ENCODE data around the gene NANOS1. TPM values are rescaled to one million over a fixed set of nuclear protein-coding genes. Genes with fewer than 3 reads are reported as not detected.

Gene NANOS1, protein sequence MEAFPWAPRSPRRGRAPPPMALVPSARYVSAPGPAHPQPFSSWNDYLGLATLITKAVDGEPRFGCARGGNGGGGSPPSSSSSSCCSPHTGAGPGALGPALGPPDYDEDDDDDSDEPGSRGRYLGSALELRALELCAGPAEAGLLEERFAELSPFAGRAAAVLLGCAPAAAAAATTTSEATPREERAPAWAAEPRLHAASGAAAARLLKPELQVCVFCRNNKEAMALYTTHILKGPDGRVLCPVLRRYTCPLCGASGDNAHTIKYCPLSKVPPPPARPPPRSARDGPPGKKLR
- 0.39 and 0.57 TPM in 2 replicates for total RNA-seq (2014; rRNA removed; shearing (Covaris generic))
- polyA plus RNA-seq (2015; cell fraction: cytosol; rRNA removed) = 0.55 and 0.95 TPM in 2 replicates
- 0.29 and 0.51 TPM in 2 replicates for polyA plus RNA-seq (2015; cell fraction: nucleus; rRNA removed)

DNA sequence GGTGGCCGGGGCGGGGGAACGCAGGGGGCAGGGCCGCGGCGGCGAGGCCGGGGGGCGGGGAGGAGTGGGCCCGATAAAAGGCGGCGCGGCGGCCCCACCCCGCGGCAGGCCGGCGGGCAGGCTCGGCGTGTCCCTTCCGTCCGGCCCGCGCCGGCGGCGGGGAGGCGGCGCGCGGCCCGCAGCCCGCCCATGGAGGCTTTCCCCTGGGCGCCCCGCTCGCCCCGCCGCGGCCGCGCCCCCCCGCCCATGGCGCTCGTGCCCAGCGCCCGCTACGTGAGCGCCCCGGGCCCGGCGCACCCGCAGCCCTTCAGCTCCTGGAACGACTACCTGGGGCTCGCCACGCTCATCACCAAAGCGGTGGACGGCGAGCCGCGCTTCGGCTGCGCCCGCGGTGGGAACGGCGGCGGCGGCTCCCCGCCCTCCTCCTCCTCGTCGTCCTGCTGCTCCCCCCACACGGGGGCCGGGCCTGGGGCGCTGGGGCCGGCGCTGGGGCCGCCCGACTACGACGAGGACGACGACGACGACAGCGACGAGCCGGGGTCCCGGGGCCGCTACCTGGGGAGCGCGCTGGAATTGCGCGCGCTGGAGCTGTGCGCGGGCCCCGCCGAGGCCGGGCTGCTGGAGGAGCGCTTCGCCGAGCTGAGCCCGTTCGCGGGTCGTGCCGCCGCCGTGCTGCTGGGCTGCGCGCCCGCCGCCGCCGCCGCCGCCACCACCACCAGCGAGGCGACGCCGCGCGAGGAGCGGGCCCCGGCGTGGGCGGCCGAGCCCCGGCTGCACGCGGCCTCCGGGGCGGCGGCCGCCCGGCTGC is at the start of gene NANOS1:
Gene NANOS1, plus strand, starts transcription at position 102 of the 808 bp plus-strand sequence. Its CDS starts 88 bp downstream, at position 190.
- no peak for DNase-seq (ENCODE audit: low read depth)

DNA sequence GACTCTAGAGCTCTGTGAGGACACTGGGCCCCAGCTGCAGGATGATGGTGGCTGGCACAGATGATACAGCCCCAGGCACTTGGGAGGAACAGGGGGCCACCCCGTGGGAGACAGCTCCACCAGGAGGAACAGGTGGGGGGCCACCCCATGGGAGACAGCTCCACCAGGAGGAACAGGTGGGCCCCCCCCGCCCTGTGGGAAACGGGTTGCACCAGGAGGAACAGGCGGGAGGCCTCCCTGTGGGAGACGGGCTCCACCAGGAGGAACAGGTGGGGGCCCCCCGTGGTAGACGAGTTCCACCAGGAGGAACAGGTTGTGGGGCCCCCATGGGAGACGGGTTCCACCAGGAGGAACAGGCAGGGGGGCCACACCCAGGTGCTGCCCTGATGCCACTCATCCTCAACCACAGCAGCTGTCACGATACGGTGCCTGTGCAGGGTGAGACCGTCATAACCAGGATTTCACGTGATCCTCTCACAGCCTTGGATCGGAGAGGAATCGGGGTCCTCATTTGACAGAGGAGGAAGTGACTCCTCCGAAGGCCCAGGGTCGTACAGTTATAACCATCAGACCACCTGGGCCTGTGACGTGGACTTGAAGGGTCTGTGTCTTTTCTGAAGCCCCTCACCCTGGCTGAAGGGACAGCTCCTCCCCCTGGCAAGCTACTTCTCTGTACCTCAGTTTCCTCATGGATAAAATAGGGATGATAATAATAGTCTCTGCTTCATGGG is 49.2 kb upstream of the NANOS1 start:
- no peak for DNase-seq (ENCODE audit: low read depth)

DNA sequence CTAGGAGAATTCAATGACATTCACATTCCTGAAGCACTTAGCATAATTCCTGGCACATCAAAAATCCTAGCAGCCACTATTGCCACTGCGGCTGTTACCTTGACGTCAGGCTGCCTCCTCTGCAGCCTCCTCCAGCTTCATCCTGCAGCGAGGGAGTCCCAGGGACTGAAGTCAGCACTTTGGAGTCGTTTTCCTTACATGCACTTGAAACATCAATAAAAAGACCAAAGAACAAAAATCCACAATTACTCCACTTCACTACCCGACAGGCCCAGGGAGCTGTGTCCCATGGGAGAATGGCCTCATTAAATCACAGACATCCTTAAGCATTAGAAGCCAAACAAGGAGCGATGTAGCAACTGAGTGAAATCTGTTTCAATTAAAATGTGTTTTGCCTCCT is 48.6 kb upstream of the NANOS1 start:
- no peak for DNase-seq (ENCODE audit: low read depth)

DNA sequence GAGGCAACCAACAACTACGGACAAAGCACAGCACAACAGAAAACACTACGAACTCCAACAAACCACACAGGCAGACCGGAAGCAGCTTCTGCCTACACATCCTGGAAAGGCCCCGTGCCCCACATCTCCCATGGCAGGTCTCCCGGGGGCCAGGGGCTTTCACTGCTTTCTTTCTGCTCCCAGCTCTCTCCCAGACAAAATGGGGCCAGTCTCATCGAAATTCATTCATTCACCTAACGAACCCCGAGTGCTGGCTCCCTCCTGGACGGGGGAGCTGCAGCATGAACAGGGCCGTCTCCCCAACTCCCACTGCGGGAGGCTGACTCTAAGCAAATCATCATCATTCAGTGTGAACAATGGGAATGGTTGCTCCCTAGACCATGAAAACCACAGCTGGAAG is 47.6 kb upstream of the NANOS1 start:
- no peak for DNase-seq (ENCODE audit: low read depth)

DNA sequence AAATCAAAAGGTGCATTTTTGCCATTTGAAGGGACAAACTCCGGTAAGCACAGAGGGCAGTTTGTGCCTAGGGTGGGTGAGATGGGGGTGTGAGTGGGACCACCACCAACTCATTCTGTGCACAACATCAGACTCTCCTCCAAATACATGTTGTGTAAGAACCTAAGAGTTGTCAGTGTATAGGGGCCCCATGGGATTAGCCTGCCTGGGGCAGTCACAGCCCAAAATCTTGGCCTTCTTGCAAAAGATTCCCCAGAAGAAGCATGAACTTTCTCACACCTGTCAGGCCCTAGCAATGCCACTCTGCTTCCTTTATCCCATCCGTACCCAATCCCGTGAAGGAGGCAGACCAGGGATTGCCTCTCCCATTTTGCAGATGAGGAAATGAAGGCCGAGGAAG is 47.1 kb upstream of the NANOS1 start:
- DNase-seq (ENCODE audit: low read depth) = no peak

DNA sequence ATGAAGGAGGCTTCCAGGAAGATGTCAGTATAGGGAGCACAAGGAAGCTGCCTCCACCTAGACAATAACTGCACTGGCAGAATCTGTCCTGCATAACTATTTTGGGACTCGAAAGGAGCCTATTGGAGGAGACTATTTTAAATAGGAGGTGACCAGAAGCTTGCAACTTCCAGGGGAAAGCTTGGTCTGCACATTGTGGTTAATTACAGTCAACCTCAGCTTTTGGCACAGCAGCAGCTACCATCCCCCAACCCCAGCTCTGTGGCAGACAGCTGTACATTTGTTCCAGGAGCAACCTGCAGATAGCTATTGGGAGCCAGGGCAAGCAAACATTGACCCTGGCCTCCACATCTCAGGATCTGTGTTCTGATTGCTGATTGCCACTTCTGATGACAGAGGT is 46.3 kb upstream of the NANOS1 start:
- DNase-seq (ENCODE audit: low read depth) = peak; percentile 27

DNA sequence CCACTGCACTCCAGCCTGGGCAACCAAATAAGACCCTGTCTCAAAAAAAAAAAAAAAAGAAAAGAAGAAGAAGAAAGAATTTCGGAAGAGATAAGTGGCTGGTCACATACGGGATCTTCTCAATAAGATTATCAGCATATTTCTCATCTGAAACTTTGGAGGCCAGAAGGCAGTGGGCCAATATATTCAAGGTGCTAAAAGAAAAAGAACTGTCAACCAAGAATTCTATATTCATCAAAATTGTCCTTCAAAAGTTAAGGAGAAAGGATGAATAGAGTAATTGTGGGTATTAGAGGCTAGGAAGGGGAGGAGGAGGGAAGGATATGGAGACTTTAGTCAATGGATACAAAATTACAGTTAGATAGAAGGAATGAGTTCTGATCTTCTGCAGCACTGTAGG is 43.9 kb upstream of the NANOS1 start:
- DNase-seq (ENCODE audit: low read depth) = no peak

DNA sequence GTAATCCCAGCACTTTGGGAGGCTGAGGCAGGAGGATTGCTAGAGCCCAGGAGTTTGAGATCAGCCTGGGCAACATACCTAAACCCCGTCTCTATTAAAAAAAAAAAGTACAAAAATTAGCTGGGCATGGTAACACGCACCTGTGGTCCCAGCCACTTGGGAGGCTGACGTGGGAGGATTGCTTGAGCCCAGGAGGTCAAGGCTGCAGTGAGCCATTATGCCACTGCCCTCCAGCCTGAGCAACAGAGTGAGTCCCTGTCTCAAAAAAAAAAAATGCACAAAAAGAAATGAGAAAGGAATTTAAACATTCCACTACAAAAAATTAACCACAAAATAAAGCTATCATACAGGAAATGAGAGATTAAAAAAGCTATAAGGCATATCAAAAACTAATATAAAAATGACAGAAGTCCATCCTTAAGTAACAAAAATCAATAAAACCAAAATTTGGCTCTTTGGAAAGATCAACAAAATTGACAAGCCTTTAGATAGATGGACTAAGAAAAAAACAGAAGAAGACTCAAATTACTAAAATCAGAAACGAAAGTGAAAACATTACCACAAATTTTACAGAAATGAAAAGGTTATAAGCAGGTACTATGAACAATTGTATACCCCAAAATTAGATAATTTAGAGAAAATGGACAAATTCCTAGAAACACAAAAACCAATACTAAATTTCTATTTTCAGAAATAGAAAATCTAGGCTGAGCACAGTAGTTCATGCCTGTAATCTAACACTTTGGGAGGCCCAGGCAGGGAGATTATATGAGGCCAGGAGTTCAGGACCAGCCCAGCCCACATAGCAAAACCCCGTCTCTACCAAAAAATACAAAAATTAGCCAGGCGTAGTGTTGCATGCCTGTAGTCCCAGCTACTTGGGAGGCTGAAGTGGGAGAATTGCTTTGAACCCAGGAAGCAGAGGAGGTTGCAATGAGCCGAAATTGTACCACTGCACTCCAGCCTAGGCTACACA is 42.4 kb upstream of the NANOS1 start:
- DNase-seq (ENCODE audit: low read depth) = no peak

DNA sequence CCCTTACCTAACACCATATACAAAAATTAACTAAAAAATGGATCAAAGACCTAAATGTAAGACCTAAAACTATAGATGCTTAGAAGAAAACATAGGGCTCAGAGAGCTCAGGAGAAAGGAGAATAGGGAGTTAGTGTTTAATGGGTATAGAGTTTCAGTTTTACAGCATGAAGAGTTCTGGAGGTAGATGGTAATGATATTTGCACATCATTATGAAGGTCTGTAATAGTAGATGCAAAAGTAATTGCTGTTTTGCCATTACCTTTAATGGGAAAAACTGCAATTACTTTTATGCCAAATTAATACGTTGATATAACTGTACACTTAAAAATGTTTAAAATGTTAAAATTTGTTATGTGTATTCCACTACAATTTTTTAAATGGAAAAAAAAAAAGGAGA is 39.2 kb upstream of the NANOS1 start:
- no peak for DNase-seq (ENCODE audit: low read depth)

DNA sequence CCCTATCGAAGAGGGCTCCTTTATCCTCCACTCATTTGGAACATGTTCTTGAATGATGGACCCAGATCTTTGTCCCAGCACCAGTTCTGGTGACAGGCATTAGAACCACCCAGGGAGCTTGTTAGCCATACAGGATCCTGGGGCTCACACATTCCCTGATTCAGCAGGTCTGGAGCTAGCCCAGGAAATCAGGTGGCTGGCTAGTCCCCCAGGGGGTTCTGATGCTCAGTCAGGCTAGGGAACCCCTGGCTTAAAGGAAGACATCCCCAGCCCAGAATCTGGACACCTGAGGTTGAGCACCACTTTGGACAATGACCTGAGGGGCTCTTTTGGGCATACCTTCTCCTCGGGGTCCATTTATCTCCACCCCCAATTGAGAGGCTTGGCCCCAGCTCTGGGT is 37.0 kb upstream of the NANOS1 start:
- no peak for DNase-seq (ENCODE audit: low read depth)

DNA sequence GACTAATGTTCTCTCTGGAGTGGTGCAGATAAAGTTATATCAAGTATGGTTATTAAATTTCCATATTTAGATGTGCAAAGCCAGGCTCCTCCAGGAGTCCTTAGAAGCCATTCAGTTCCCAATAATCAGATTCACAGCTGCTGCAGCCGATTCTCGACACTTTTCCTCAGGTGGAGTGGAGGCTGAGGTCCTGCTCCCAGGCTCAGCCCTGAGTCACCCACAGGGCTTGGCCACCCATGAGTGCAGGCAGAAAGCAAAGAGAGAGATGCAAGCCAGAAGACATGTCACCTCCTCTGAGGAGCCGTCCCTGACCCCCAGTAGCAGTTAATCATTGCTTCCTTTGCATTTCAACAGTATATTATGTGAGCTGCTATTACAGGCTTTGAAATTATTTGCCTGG is 36.3 kb upstream of the NANOS1 start:
- no peak for DNase-seq (ENCODE audit: low read depth)

DNA sequence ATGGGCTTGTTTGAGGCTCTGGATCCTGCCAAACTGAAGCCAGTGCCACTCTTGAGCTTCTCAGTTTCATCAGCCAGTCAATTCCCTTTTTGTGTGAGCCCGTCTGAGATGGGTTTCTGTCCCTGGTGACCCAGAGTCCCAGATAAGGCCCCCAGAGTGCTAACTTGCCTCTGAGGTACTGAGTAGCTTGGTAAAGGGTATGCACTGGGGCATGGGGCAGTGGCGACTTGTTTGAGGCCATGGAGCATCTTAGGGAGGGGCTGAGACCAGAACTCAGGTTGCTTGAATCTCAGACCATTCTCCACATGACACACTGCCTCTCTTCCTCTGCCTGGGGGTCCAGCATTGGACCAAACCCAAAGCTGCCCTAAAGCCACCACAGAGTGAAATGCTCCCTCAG is 35.2 kb upstream of the NANOS1 start:
- DNase-seq (ENCODE audit: low read depth) = no peak

DNA sequence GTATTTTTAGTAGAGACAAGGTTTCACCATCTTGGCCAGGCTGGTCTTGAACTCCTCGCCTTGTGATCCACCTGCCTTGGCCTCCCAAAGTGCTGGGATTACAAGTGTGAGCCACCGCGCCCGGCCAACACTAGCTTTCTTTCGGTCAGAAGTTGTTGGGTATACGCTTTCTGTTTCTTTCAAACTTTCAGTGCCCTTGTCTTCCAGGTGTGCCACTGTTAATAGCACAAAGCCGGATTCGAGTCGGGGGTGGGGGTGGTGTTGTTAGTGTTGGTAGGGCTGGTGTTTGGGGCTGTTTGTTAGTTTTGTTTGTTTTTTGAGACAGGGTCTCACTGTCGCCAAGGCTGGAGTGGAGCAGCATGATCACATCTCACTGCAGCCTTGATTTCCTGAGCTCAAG is 33.8 kb upstream of the NANOS1 start:
- no peak for DNase-seq (ENCODE audit: low read depth)

DNA sequence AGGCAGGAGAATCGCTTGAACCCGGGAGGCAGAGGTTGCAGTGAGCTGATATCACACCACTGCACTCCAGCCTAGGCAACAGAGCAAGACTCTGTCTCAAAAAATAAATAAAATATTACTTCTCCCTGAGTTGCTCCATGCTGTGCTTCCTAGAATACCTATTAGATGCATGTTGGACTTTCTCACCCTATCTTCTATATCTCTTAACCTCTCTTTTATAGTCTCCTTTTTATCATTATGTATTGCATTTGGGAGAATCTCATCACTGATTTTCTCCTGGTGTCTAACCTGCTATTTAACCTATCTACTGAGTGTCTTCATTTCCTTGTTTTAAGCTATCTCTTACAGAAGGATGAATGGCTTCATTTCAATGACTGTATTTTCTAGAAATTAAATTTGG is 32.1 kb upstream of the NANOS1 start:
- DNase-seq (ENCODE audit: low read depth) = no peak

DNA sequence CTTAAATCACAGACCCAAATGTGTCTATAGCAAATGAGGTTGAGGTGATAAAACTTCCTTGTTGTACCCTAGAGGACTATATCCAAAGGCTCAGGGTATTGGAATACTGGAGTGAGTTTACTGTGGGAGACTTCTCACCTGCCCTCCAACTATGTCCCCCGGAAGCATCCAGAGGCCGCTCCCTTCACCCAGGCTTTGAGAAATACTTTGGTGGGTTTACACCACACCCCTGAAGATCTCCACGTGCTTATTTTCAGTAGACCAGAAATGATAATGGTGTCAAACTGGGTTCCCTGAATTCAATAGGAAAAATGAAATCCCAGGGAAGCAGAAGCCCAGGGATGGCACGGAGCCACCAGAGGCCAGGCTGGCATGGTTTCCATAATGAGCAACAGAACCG is 31.3 kb upstream of the NANOS1 start:
- DNase-seq (ENCODE audit: low read depth) = no peak

DNA sequence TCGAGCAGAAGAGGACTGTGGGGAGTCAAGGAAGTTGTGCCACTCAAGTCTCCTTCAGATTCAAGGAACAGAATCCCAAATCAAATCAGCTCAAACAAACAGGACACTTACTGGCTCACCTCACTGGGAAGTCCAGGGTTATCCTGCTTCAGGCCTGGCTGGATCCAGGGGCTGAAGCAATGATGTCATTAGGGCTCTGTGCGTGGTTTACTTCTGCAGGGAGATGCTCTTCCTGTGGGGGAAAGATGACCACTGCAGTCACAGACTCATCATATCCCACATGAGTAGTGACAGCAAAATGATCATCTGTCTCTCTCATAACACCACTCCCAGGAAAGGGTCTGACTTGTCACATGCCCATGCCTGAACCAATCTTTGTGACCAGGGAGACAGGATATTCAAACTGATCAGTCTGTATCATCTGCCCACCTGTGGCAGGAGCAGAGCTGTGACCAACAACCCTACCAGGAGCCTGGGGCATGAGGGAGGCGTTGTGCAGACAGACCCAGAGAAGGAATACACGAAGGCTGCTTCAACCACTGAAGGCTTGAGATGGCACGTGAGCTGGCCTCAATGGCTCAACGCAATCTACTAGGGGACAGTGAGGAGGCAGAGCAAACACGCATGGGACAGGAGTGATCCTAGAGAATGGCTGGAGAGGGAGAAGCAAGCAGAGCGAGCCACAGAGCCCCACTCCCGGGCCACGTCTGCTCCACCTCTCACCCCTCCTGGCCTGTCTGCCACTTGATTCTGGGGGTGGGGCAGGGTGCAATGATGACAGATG is 27.6 kb upstream of the NANOS1 start:
- DNase-seq (ENCODE audit: low read depth) = no peak

DNA sequence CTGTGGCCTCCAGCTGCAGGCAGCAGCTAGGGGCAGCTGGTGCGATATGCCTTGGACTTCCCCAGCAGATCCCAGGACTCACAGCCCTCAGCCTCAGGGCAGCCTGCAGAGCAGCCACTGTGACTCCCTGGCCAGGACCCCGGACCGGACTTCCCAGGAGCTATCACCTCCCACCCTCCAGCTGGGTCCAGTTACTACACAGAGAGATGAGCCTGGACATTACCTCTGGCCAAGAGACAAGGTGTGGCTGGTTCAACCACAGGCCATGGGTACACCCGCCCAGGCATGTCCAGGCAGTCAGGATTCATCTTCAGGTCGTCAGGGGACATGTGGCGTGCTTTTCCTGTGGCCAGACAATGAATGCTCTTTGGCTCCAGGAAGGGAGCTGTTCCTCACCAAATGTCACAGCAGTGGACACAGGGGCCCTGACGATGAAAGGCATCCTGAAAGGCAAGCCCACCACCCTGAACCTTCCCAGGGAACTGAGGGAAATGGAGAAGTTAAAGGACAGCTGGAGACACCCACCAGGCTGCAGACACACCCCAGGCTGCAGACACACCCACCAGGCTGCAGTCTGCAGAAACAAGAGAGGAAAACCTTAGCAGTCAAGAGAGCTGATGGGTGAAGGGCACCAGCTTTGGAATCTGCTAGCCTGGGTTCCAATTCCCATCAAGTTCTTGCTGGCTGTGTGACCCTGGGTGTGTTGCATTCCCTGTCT is 25.8 kb upstream of the NANOS1 start:
- no peak for DNase-seq (ENCODE audit: low read depth)

DNA sequence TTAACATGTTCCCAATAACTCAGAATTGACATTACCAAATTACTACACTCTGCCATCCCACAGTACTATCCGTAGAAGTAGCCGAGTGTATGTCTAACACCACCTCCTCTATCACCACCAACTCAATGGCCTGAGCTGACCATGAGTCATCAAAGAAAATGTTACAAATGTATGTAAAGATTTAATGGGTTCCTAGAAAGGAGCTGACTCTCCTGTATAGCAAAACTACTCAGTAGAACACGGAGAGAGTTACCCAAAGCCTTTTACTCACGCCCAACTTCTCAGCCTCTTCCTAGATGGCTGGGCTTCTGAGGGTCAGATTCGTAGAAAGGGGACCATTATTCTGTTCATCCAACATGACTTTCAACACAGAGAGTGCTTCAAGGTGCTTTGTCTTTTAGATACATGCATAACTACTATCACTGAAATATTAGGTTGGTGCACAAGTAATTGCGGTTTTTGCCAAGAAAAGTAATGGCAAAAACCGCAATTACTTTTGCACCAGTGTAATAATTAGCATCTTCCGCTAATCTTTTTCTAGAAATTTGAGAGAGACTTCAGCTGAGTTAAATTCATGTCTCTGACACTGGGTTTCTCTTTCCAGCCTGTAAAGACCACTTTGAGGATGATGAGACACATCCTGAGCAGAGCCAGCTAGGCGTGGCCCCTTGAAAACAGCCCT is 24.0 kb upstream of the NANOS1 start:
- peak; percentile 61 for DNase-seq (ENCODE audit: low read depth)
